ENCODE data around the gene RASEF. TPM values are rescaled to one million over a fixed set of nuclear protein-coding genes. Genes with fewer than 3 reads are reported as not detected.
"Not testable (repeated sequence)": the region's sequence is repeated elsewhere in the genome, so short reads cannot be mapped to it uniquely, and the experiment has no call there.

The RASEF gene
- total RNA-seq, 2 donors from 2014 or later = not detected

DNA sequence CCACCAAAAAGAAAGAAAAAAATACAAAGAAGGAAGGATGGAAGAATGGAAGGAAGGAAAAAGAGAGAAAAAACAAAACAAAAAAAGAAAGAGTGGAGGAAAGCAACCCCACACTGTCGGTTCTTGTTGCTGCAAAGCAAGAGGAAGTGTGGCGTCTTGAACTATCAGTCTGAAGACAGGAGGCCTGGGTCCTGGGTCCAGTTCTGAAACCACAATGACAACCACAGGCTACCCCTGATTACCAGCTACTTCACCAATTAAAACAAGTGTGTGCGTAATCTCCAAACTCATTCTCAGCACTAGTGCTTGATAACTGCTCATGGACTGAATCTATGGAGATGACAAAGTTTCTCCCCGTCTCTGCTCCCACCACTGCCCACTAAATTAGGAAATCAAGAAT is 93.7 kb downstream of the RASEF start:
- no peaks in the 10 kb centered on the region for H3K36me3 Mint-ChIP-seq (ENCODE audit: insufficient read depth in 2 of 2)
- ATAC-seq (replicated peaks in 1 of 2) = no peak
- no peak for DNase-seq
- no peak overlapping the region for H3K4me3 Mint-ChIP-seq
- H3K27me3 Mint-ChIP-seq (ENCODE audit: low read depth) = no peaks in the 10 kb centered on the region
- no peak overlapping the region for H3K27ac Mint-ChIP-seq
- H3K9me3 Mint-ChIP-seq = no peaks in the 10 kb centered on the region
- no peaks in the 10 kb centered on the region for H3K4me1 Mint-ChIP-seq (ENCODE audit: low read depth)

DNA sequence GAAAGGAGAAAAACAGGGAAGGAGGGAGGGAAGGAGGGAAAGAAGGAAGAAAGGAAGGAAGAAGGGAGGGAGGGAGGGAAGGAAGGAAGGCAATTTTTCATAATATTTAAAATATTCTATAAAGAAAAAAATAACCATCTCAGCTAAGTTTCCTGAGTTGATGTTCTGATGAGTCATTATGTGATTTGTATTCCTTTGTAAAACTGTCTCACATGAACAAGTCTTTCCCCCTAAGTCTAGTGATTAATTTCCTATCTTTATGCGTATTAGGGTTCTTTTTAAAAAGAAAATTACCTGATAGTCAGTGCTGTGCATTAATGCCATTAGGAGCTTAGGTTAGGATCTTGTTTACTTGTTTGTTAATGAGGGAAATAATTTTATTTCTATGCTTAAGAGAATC is 94.1 kb downstream of the RASEF start:
- no peaks in the 10 kb centered on the region for H3K4me1 Mint-ChIP-seq (ENCODE audit: low read depth)
- ATAC-seq (replicated peaks in 1 of 2) (no peak), DNase-seq (no peak)
- no peaks in the 10 kb centered on the region for H3K9me3 Mint-ChIP-seq
- no peak overlapping the region for H3K4me3 Mint-ChIP-seq
- no peaks in the 10 kb centered on the region for H3K27me3 Mint-ChIP-seq (ENCODE audit: low read depth)
- H3K36me3 Mint-ChIP-seq (ENCODE audit: insufficient read depth in 2 of 2) = no peaks in the 10 kb centered on the region
- H3K27ac Mint-ChIP-seq = no peak overlapping the region

DNA sequence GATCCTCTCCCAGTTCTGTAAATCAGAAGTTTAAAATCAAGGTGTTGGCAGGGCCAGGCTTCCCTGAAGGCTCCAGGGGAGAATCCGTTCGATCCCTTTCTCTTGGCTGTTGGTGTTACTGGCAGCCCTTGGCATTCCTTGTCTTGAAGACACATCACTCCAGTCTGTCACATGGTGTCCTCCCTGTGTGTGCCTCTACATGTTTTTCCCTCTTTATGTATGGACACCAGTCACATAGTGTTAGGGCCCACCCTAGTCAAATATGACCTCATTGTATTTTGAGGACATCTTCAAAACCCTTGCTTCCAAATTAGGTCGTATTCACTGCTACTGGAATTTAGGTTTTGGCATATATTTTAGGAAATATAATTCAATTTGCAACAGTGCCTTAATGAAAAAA is 94.6 kb downstream of the RASEF start:
- no peaks in the 10 kb centered on the region for H3K4me1 Mint-ChIP-seq (ENCODE audit: low read depth)
- H3K36me3 Mint-ChIP-seq (ENCODE audit: insufficient read depth in 2 of 2) = no peaks in the 10 kb centered on the region
- no peak overlapping the region for H3K4me3 Mint-ChIP-seq
- ATAC-seq (replicated peaks in 1 of 2) = no peak
- no peaks in the 10 kb centered on the region for H3K27me3 Mint-ChIP-seq (ENCODE audit: low read depth)
- no peak for DNase-seq
- no peak overlapping the region for H3K27ac Mint-ChIP-seq
- no peaks in the 10 kb centered on the region for H3K9me3 Mint-ChIP-seq

DNA sequence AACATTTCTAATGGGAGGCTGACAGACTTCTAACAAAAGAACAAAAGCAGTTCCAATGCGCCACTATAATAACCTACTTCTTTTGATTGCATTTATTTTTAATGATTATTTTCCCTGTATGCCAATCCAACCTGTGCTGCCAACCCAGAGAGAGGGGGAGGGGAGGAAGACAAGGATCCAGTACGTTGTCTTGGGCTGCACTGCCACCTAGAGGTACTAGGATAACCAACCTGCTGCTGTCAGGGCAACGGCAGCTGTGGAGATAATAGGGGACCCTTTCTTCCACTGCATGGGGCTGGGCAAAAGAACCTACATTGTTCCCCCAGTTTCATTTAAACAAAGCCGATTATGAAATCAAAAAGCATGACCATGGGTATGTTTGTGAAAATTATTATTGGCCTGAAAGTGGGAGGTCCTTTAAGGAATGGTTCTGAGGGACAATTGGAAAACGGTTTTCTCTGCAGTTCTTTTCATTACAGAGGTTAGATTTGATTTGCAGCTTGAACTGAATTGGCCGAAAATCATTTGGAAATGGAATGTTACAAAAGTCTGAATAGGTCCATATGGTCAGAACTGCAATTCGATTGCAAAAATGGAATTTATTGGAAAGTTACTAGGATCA is 101.3 kb downstream of the RASEF start:
- no peaks in the 10 kb centered on the region for H3K36me3 Mint-ChIP-seq (ENCODE audit: insufficient read depth in 2 of 2)
- no peaks in the 10 kb centered on the region for H3K9me3 Mint-ChIP-seq
- H3K27ac Mint-ChIP-seq = no peak overlapping the region
- peak; percentile 65 to 66 for ATAC-seq (replicated peaks in 1 of 2)
- H3K4me1 Mint-ChIP-seq (ENCODE audit: low read depth) = no peaks in the 10 kb centered on the region
- H3K27me3 Mint-ChIP-seq (ENCODE audit: low read depth) = no peaks in the 10 kb centered on the region
- H3K4me3 Mint-ChIP-seq = no peak overlapping the region
- peak; percentile 52 to 61 for DNase-seq

DNA sequence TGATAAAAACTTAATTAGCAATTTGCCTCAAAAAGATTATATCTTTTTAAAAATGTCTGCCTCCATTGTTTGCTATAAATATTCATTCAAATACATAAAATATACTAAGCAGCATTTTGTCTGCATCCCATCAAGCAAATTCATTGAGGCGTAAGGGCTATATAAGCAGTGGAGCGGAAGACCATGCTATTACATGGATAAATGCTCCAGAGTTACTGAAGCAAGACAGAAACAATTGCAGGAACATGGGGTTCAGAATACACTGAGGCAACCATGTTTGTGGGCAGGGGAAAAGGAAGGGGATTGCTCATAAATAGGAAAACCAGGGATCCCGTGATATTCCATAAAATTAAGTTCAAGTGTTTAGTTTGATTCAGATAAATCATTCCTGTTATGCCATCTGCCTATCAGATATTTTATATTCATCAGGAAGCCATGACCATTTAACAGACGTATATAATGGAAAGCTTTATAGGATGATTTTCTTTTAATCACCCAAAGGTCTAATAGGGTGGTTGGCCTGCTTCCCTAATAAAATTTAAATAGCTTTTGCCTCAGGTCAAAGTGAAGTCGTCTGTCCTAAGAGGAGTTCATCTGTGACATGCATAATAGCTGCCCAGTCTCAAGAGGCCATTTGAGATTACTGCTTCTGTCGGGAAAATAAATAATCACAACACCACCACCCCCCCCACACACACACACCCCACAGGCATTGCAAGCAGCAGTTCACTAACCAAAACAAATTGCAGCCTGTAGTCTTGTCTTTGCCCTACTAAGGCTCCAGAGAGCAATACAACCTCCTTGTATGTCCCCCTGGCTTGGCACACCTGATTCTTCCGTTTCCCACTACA is 105.2 kb downstream of the RASEF start:
- H3K36me3 Mint-ChIP-seq (ENCODE audit: insufficient read depth in 2 of 2) = no peaks in the 10 kb centered on the region
- ATAC-seq (replicated peaks in 1 of 2) = no peak

DNA sequence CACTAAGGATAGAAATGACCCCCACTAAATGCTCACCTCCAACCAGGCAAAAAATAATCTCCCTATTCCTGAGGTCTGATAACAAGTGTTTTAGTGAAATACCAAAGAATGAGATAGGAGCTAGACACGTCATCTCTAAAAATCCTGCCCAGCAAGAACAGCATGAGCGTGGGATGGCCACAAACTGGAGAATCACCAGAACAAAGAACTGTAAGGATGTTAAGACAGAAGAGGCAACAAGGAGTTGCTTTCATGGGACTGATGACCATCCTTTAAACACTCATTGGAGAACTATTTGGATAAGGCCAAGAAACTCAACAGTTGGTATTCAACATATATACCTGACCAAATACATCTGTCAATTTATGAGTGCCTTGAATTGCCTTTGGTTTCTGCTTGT is 113.7 kb downstream of the RASEF start:
- Mint-ChIP-seq H3K4me3 (no peak overlapping the region), H3K36me3 (ENCODE audit: insufficient read depth in 2 of 2) (no peaks in the 10 kb centered on the region)
- no peak for ATAC-seq (replicated peaks in 1 of 2)

More for the DNA sequence above, 105.2 kb downstream of the RASEF start:
- Mint-ChIP-seq H3K27ac (no peak overlapping the region), H3K9me3 (no peaks in the 10 kb centered on the region), H3K4me3 (no peak overlapping the region), H3K4me1 (ENCODE audit: low read depth) (no peaks in the 10 kb centered on the region), H3K27me3 (ENCODE audit: low read depth) (no peaks in the 10 kb centered on the region)
- no peak for DNase-seq

DNA sequence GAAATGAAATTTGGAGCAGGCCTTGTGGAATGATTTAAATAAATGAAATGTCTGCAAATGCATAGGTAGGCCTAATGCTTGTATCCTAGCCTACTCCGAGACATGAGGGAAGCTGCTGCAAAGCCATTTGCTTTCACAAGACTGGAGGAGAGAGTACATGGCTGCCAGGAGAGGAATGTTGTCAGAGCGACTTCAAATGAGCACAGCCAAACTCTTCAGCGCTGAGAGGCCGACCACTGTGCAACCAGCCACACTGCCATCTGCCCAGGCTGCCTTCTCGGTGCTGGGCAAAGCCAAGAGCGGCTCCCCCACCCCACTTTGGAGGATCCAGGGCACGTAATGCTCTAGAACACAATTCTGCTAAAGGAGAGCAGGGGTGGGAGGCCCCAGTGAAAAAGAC is 122.6 kb downstream of the RASEF start:
- Mint-ChIP-seq H3K27me3 (ENCODE audit: low read depth) (no peaks in the 10 kb centered on the region), H3K4me3 (no peak overlapping the region), H3K36me3 (ENCODE audit: insufficient read depth in 2 of 2) (no peaks in the 10 kb centered on the region), H3K27ac (no peak overlapping the region), H3K9me3 (peaks cover 0 to 2% of the 10 kb centered on the region in 2 donors), H3K4me1 (ENCODE audit: low read depth) (no peaks in the 10 kb centered on the region)
- DNase-seq (no peak), ATAC-seq (replicated peaks in 1 of 2) (no peak)

More for the DNA sequence above, 113.7 kb downstream of the RASEF start:
- no peak for DNase-seq
- no peaks in the 10 kb centered on the region for H3K27me3 Mint-ChIP-seq (ENCODE audit: low read depth)
- H3K4me1 Mint-ChIP-seq (ENCODE audit: low read depth) = no peaks in the 10 kb centered on the region
- no peaks in the 10 kb centered on the region for H3K9me3 Mint-ChIP-seq
- no peak overlapping the region for H3K27ac Mint-ChIP-seq

DNA sequence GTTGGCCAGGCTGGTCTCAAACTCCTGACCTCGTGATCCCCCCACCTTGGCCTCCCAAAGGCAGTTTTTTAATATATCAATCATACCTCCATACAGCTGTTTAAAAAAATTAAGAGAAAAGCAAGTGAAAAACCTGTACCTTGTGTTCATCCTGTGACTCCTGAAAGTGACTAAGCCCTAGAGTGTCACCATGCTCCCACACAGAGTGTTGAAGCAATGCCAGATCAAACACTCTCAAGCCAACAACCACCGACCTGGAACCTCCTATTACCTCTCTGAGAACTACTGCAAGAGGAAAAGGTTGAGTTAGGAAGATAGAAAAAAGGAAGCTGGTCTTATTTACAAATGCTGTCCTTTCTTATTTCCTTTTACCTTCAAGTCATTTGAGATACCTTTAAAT is 123.5 kb downstream of the RASEF start:
- H3K27me3 Mint-ChIP-seq (ENCODE audit: low read depth) = no peaks in the 10 kb centered on the region
- H3K9me3 Mint-ChIP-seq = peaks cover 0 to 2% of the 10 kb centered on the region in 2 donors
- H3K27ac Mint-ChIP-seq = no peak overlapping the region
- H3K4me3 Mint-ChIP-seq = no peak overlapping the region
- no peaks in the 10 kb centered on the region for H3K36me3 Mint-ChIP-seq (ENCODE audit: insufficient read depth in 2 of 2)
- ATAC-seq (replicated peaks in 1 of 2) (no peak), DNase-seq (no peak)
- no peaks in the 10 kb centered on the region for H3K4me1 Mint-ChIP-seq (ENCODE audit: low read depth)

DNA sequence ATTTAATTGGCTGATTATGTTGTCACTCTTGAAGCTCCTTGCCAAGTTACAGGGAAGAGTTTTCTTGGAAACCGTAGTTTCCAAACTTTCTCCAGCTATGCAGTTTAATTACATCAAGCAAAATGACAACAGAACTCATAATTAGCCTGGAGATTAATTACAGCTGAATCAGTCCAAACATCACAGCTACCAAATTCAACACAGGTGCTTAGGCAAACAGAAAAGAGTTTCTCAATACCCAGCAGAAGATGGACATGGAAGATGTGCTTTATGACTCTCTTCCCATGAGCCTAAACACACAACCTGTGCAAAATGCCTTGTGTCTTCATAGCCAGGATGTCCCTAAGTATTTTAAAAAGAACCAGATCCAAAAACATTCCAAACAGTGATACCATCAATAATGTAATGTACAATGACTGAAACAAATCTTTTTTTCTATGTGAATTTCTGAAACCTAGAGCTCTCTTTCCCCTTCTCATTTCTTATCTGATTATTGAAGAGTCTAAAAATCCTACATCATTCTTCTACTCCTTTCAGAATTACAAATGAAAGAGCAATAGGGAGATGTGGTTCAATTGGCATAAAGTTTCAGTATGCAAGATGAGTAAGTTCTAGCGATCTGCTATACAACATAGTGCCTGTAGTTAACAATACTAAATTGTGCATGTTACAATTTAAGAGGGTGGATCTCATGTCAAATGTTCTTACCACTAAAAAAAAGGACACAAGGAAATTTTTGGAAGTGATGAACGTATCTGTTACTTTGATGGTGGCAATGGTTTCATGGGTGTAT is 124.3 kb downstream of the RASEF start:
- no peaks in the 10 kb centered on the region for H3K27me3 Mint-ChIP-seq (ENCODE audit: low read depth)
- H3K27ac Mint-ChIP-seq = no peak overlapping the region
- H3K4me1 Mint-ChIP-seq (ENCODE audit: low read depth) = no peaks in the 10 kb centered on the region
- no peak for DNase-seq
- H3K4me3 Mint-ChIP-seq = no peak overlapping the region
- no peaks in the 10 kb centered on the region for H3K36me3 Mint-ChIP-seq (ENCODE audit: insufficient read depth in 2 of 2)
- H3K9me3 Mint-ChIP-seq = peaks cover 0 to 2% of the 10 kb centered on the region in 2 donors
- no peak for ATAC-seq (replicated peaks in 1 of 2)

DNA sequence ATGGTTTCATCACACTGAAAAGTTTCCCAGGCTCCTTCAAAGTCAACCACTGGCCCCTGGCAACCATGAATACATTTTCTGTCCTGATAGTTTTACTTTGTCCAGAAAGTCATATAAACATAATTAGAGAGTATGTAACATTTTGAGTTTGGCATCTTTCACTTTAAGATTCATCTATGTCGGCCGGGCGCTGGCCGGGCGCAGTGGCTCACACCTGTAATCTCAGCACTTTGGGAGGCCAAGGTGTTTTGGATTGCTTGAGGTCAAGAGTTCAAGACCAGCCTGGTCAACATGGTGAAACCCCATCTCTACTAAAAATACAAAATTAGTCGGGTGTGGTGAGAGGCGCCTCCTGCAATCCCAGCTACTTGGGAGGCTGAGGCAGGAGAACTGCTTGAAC is 126.4 kb downstream of the RASEF start:
- not testable (repeated sequence) for H3K4me1 Mint-ChIP-seq (ENCODE audit: low read depth); H3K9me3 Mint-ChIP-seq; H3K27ac Mint-ChIP-seq; DNase-seq; H3K36me3 Mint-ChIP-seq (ENCODE audit: insufficient read depth in 2 of 2); H3K27me3 Mint-ChIP-seq (ENCODE audit: low read depth); H3K4me3 Mint-ChIP-seq; ATAC-seq (replicated peaks in 1 of 2)

DNA sequence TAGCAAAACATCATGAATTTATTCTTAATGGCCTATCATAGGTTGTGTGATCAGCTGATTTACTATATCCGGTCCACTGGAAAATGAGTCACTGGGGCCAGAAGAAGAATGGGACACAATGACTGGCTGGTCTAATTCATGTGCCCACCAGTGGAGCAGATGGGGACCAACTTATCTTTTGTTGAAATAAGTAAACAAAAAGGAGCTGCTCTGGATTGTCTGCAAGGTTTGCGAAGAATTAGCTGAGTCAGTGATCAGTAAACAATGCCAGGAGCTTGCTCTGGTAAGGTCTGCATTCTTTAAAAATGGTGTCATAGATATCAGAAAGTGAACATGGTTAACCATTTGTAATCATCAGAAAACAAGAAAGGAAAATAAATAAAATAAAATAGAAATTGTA is 128.0 kb downstream of the RASEF start:
- no peaks in the 10 kb centered on the region for H3K36me3 Mint-ChIP-seq (ENCODE audit: insufficient read depth in 2 of 2)

DNA sequence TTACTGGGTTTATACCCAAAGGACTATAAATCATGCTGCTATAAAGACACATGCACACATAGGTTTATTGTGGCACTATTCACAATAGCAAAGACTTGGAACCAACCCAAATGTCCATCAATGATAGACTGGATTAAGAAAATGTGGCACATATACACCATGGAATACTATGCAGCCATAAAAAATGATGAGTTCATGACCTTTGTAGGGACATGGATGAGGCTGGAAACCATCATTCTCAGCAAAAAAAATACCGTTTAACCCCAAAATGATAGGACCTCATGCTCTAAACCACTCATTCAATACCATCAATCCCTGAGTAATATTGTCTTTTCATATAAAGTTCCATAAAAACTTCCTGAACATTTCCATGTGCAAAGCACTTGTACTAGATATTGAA is 128.9 kb downstream of the RASEF start:
- not testable (repeated sequence) for H3K9me3 Mint-ChIP-seq; H3K36me3 Mint-ChIP-seq (ENCODE audit: insufficient read depth in 2 of 2); H3K27ac Mint-ChIP-seq; H3K4me3 Mint-ChIP-seq; H3K4me1 Mint-ChIP-seq (ENCODE audit: low read depth); ATAC-seq (replicated peaks in 1 of 2); H3K27me3 Mint-ChIP-seq (ENCODE audit: low read depth); DNase-seq

More for the DNA sequence above, 128.0 kb downstream of the RASEF start:
- H3K4me3 Mint-ChIP-seq = no peak overlapping the region
- no peaks in the 10 kb centered on the region for H3K27me3 Mint-ChIP-seq (ENCODE audit: low read depth)
- ATAC-seq (replicated peaks in 1 of 2) = no peak
- no peaks in the 10 kb centered on the region for H3K9me3 Mint-ChIP-seq
- DNase-seq = no peak
- no peaks in the 10 kb centered on the region for H3K4me1 Mint-ChIP-seq (ENCODE audit: low read depth)
- H3K27ac Mint-ChIP-seq = no peak overlapping the region

DNA sequence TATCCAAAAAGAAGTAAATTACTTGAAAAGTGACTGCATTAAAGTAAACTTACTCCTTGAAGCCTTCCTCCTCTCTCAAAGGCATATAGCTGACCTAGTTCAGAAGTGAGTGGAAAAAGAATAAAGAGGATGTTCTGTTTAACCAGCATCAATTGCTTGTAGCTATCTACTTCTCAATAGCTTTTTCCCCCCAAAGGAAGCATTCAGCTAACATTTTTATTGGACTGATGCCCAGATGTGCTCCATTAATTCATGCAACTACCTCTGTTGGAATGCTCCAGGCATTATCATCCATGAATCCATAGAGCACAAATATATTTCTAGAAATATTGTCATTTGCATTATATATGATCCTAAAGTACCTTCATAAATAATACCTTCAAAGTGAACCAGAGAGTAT is 132.8 kb downstream of the RASEF start:
- H3K9me3 Mint-ChIP-seq = no peaks in the 10 kb centered on the region
- no peaks in the 10 kb centered on the region for H3K4me1 Mint-ChIP-seq (ENCODE audit: low read depth)
- no peak overlapping the region for H3K4me3 Mint-ChIP-seq
- ATAC-seq (replicated peaks in 1 of 2) (no peak), DNase-seq (no peak)
- no peaks in the 10 kb centered on the region for H3K36me3 Mint-ChIP-seq (ENCODE audit: insufficient read depth in 2 of 2)
- H3K27ac Mint-ChIP-seq = no peak overlapping the region
- no peaks in the 10 kb centered on the region for H3K27me3 Mint-ChIP-seq (ENCODE audit: low read depth)
